Progenitor cell of endocrine pancreas (in vitro differentiated cells): ENCODE results near the gene TNFRSF17. TPM values are rescaled to one million over a fixed set of nuclear protein-coding genes. Genes with fewer than 3 reads are reported as not detected.

Experiments used
- DNase-seq: peaks from one replicate; pipeline ENCODE4 v3.0.0; 2021; ENCODE audit warnings: low spot score; ENCODE audit not compliant: unreplicated experiment
- H3K27ac Mint-ChIP-seq: 2 replicates; pipeline ENCODE4 v1.8.0; 2021; ENCODE audit warnings: mild to moderate bottlenecking, moderate library complexity, mixed read lengths
- H3K27me3 Mint-ChIP-seq: 2 replicates; pipeline ENCODE4 v1.8.0; 2021; ENCODE audit warnings: mixed read lengths
- H3K36me3 Mint-ChIP-seq: 2 replicates; pipeline ENCODE4 v1.8.0; 2022; ENCODE audit warnings: mixed read lengths; ENCODE audit not compliant: insufficient read depth
- H3K4me1 Mint-ChIP-seq: 2 replicates; pipeline ENCODE4 v1.8.0; 2021; ENCODE audit warnings: low read depth, mixed read lengths
- H3K4me3 Mint-ChIP-seq: 2 replicates; pipeline ENCODE4 v1.8.0; 2021; ENCODE audit warnings: low read depth, mild to moderate bottlenecking, moderate library complexity, mixed read lengths
- H3K9me3 Mint-ChIP-seq: 2 replicates; pipeline ENCODE4 v1.8.0; 2021; ENCODE audit warnings: low read depth, mixed read lengths
- CTCF ChIP-seq: fragments of 200-600 bp; sonication (generic); IDR thresholded peaks from one replicate; pipeline ENCODE4 v1.5.0; 2021; ENCODE audit warnings: antibody characterized with exemption, mild to moderate bottlenecking; ENCODE audit not compliant: unreplicated experiment
- total RNA-seq: library from RNA; stranded (reverse); gene quantifications from 2 replicates; pipeline ENCODE4 v1.2.1, GENCODE V29; 2021

TNFRSF17 gene
- total RNA-seq, 1 donor from 2014 or later, result not detected

- peak overlapping the region; percentile 94 for H3K4me3 Mint-ChIP-seq
- no peaks in the 10 kb centered on the region for H3K9me3 Mint-ChIP-seq
- H3K27ac Mint-ChIP-seq, result peak overlapping the region; percentile 83
- no peak for TF ChIP-seq CTCF
- DNase-seq, result no peak
- H3K36me3 Mint-ChIP-seq, result peaks cover 2% of the 10 kb centered on the region
- H3K27me3 Mint-ChIP-seq, result no peaks in the 10 kb centered on the region
- peaks cover 25% of the 10 kb centered on the region for H3K4me1 Mint-ChIP-seq
Observed at GRCh38 chr16:11977376-11978041, 12.5 kb downstream of the TNFRSF17 start.

GRCh38 chr16:11978080-11978479 is 13.1 kb downstream of the TNFRSF17 start:
- peak overlapping the region; percentile 94 for H3K4me3 Mint-ChIP-seq
- peaks cover 25% of the 10 kb centered on the region for H3K4me1 Mint-ChIP-seq
- no peaks in the 10 kb centered on the region for H3K27me3 Mint-ChIP-seq
- no peaks in the 10 kb centered on the region for H3K9me3 Mint-ChIP-seq
- no peak for DNase-seq
- no peak overlapping the region for H3K27ac Mint-ChIP-seq
- H3K36me3 Mint-ChIP-seq, result peaks cover 2% of the 10 kb centered on the region
- no peak for TF ChIP-seq CTCF

GRCh38 chr16:11979013-11979672 is 14.1 kb downstream of the TNFRSF17 start:
- peaks cover 25% of the 10 kb centered on the region for H3K4me1 Mint-ChIP-seq

GRCh38 chr16:11980136-11980844 is 15.3 kb downstream of the TNFRSF17 start:
- no peaks in the 10 kb centered on the region for H3K27me3 Mint-ChIP-seq
- DNase-seq, result no peak
- no peaks in the 10 kb centered on the region for H3K36me3 Mint-ChIP-seq
- TF ChIP-seq CTCF, result no peak
- H3K27ac Mint-ChIP-seq, result no peak overlapping the region
- no peak overlapping the region for H3K4me3 Mint-ChIP-seq
- no peaks in the 10 kb centered on the region for H3K9me3 Mint-ChIP-seq
- H3K4me1 Mint-ChIP-seq, result peaks cover 24% of the 10 kb centered on the region

More at GRCh38 chr16:11979013-11979672, 14.1 kb downstream of the TNFRSF17 start:
- Mint-ChIP-seq H3K27me3 (no peaks in the 10 kb centered on the region), H3K27ac (no peak overlapping the region), H3K9me3 (no peaks in the 10 kb centered on the region), H3K4me3 (no peak overlapping the region), H3K36me3 (no peaks in the 10 kb centered on the region)
- TF ChIP-seq CTCF, result no peak
- DNase-seq, result no peak

- TF ChIP-seq CTCF, result no peak
- H3K4me3 Mint-ChIP-seq, result no peak overlapping the region
- DNase-seq, result no peak
- H3K27me3 Mint-ChIP-seq, result no peaks in the 10 kb centered on the region
- no peaks in the 10 kb centered on the region for H3K36me3 Mint-ChIP-seq
- peak overlapping the region; percentile 59 for H3K27ac Mint-ChIP-seq
- H3K9me3 Mint-ChIP-seq, result no peaks in the 10 kb centered on the region
- peaks cover 4% of the 10 kb centered on the region for H3K4me1 Mint-ChIP-seq
Observed at GRCh38 chr16:11985250-11985649, 20.2 kb downstream of the TNFRSF17 start.
